B cell (primary cell): ENCODE results near the gene SPTB. TPM values are rescaled to one million over a fixed set of nuclear protein-coding genes. Genes with fewer than 3 reads are reported as not detected.

Source experiments
- ATAC-seq: fragments of 200-7000 bp; cut with Tn5 transposase; one replicate; pipeline ENCODE4 v1.10.0; 2021; ENCODE audit warnings: low read depth, mild to moderate bottlenecking, moderate number of reproducible peaks, moderate library complexity
- CTCF ChIA-PET: fragments of 350-600 bp; sonication (Branson Sonifier 250); formaldehyde crosslinking; loops from one replicate; lab custom pipeline; 2021; ENCODE audit warnings: antibody characterized with exemption, inconsistent platforms; lab: Charles Lee
- POLR2A ChIA-PET: fragments of 350-600 bp; sonication (Branson Sonifier 250); formaldehyde crosslinking; loops from one replicate; lab custom pipeline; 2021; ENCODE audit warnings: antibody characterized with exemption; lab: Charles Lee
- DNase-seq: peaks from one replicate; pipeline ENCODE4 v3.0.0; 2013
- H2AFZ ChIP-seq: 2 replicates; pipeline ENCODE4 v1.6.1; 2012; ENCODE audit warnings: mild to moderate bottlenecking, low read depth, low read length; ENCODE audit not compliant: insufficient read depth, poor library complexity, severe bottlenecking
- H3K27ac ChIP-seq, 2 donors: 1 replicate in 1 of 2; 2 replicates in 1 of 2; pipeline ENCODE4 v1.5.1; 2012 to 2013; ENCODE audit warnings: low read length in 2 of 2, mild to moderate bottlenecking in 2 of 2, moderate library complexity in 1 of 2
- H3K27me3 ChIP-seq, 4 experiments: fragments of 200-600 bp in 1 of 4; sonication (generic) in 1 of 4; replicated peaks in 1 of 4; 1 replicate in 2 of 4; 2 replicates in 2 of 4; pipeline versions ENCODE4 v1.6.1 to v1.7.0; 2013 to 2016; ENCODE audit warnings: low read length in 3 of 4, mild to moderate bottlenecking in 2 of 4, mixed read lengths in 1 of 4, moderate library complexity in 1 of 4; ENCODE audit not compliant: insufficient read depth in 4 of 4, control insufficient read depth in 3 of 4; ENCODE audit errors: control extremely low read depth in 1 of 4
- H3K36me3 ChIP-seq, 2 experiments: replicated peaks in 1 of 2; 1 replicate in 1 of 2; 2 replicates in 1 of 2; pipeline versions ENCODE4 v1.6.1 to v1.7.1; 2013; ENCODE audit warnings: low read length in 1 of 2; ENCODE audit not compliant: insufficient read depth in 2 of 2, control insufficient read depth in 1 of 2; ENCODE audit errors: control extremely low read depth in 1 of 2, extremely low read depth in 1 of 2
- H3K4me1 ChIP-seq, 2 donors: fragments of 200-600 bp in 1 of 2; sonication (generic) in 1 of 2; 1 replicate in 1 of 2; 2 replicates in 1 of 2; pipeline versions ENCODE4 v1.5.1 to v1.6.1; 2013 to 2017; ENCODE audit warnings: low read length in 2 of 2; ENCODE audit not compliant: control insufficient read depth in 2 of 2, insufficient read depth in 2 of 2
- H3K4me2 ChIP-seq: replicated peaks from 2 replicates; pipeline ENCODE3; 2012; ENCODE audit warnings: mild to moderate bottlenecking, low read depth, low read length; ENCODE audit not compliant: poor library complexity, severe bottlenecking
- H3K4me3 ChIP-seq, 5 experiments: fragments of 200-600 bp in 1 of 5; sonication (generic) in 1 of 5; 1 replicate in 3 of 5; 2 replicates in 2 of 5; pipeline versions ENCODE4 v1.5.1 to v1.7.0; 2011 to 2016; ENCODE audit warnings: low read length in 4 of 5, mild to moderate bottlenecking in 4 of 5, low read depth in 2 of 5, control low read depth in 1 of 5, moderate library complexity in 1 of 5; ENCODE audit not compliant: insufficient read depth in 1 of 5; ENCODE audit errors: control extremely low read depth in 1 of 5, extremely low read depth in 1 of 5
- H3K79me2 ChIP-seq: fragments of 200-600 bp; sonication (generic); one replicate; pipeline ENCODE4 v1.6.0; 2016; ENCODE audit warnings: low read length; ENCODE audit not compliant: control insufficient read depth, insufficient read depth
- H3K9ac ChIP-seq: fragments of 200-600 bp; sonication (generic); 2 replicates; pipeline ENCODE4 v1.6.1; 2017; ENCODE audit warnings: mild to moderate bottlenecking, low read length, moderate library complexity
- H3K9me3 ChIP-seq, 3 donors: one replicate each; pipeline versions ENCODE4 v1.6.1 to v1.7.1; 2013; ENCODE audit warnings: low read length in 2 of 3; ENCODE audit not compliant: control insufficient read depth in 2 of 3, insufficient read depth in 1 of 3; ENCODE audit errors: control extremely low read depth in 1 of 3
- H4K20me1 ChIP-seq: 2 replicates; pipeline ENCODE4 v1.6.0; 2012; ENCODE audit warnings: mild to moderate bottlenecking, low read length; ENCODE audit not compliant: insufficient read depth, control insufficient read depth, poor library complexity, severe bottlenecking
- H3K27ac Mint-ChIP-seq: one replicate; pipeline ENCODE4 v1.8.0; 2021; ENCODE audit warnings: mixed read lengths
- H3K27me3 Mint-ChIP-seq: one replicate; pipeline ENCODE4 v1.8.0; 2021; ENCODE audit warnings: mixed read lengths
- H3K4me1 Mint-ChIP-seq: one replicate; pipeline ENCODE4 v1.8.0; 2021; ENCODE audit warnings: mixed read lengths
- H3K4me3 Mint-ChIP-seq: one replicate; pipeline ENCODE4 v1.8.0; 2021; ENCODE audit warnings: mixed read lengths
- H3K9me3 Mint-ChIP-seq: one replicate; pipeline ENCODE4 v1.8.0; 2022; ENCODE audit warnings: mixed read lengths; ENCODE audit not compliant: insufficient read depth
- EZH2 ChIP-seq: IDR thresholded peaks from 2 replicates; pipeline ENCODE4 v1.6.1; 2012; ENCODE audit warnings: borderline replicate concordance, low read depth, mild to moderate bottlenecking, moderate library complexity, low read length; ENCODE audit not compliant: insufficient read depth, poor library complexity, severe bottlenecking
- WGBS: methylation state at CpG from one replicate; pipeline ENCODE4 v1.1.5; 2013; ENCODE audit warnings: missing lambda C conversion rate; ENCODE audit not compliant: insufficient coverage; 5-methylcytosine and 5-hydroxymethylcytosine counted together
- intact Hi-C: fragments of 100-400 bp; cut with micrococcal nuclease; formaldehyde crosslinking; loops from one replicate; pipeline ENCODE4 v1.10.0; 2022
- polyA plus RNA-seq: library from polyadenylated mRNA; depleted of rRNA; stranded (reverse); fragments of >200 nt; gene quantifications from 2 replicates; pipeline ENCODE4 v1.2.3, GENCODE V29; 2012
- total RNA-seq, 2 donors: library from RNA; stranded (reverse); fragments of 120-200 nt in 1 of 2; gene quantifications; 1 replicate in 1 of 2; 2 replicates in 1 of 2; pipeline versions ENCODE4 v1.2.3 to v1.2.4, GENCODE V29; 2013 to 2022
- TF ChIP-seq, protein P1 (sequence below): fragments of 200-600 bp; IDR thresholded peaks from one replicate; pipeline ENCODE4 v1.8.0; 2022; ENCODE audit warnings: antibody characterized with exemption, mild to moderate bottlenecking

Gene SPTB
- total and polyA plus RNA-seq, 2 donors (not counting 1 experiment from before 2014, with no cell fraction given) = 0.12 TPM; not detected in 1

DNA sequence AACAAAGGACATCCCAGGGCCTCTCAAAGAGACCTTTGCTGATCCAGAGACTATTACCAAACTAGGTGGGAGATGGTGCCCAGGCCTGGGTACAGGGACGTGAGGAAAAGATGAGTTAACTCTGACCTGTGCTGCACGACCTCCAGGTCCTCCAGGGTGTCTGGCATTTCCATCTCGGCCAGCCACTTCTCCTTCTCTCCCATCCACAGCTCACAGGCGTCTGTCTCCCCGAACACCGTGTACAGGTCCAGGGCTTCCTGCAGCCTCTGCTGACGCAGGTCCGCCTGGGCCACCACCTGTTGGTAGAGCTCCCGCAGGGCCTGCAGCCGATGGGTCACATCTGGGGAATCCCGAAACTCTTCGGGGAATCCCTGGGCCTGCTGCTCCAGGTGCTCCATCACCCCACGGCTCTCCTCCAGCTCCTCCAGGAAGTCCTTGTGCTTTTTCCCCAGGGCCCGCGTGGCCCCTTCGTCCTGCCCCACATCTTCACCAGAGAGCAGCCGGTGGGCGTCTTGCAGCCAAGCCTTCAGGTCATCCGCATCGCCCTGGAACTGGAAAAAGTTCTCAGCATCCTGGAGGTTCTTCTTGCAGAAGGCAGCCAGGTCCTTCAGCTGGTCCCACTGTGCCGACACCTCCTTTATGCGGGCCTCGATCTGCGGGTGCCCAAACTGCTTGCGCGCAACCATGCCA, 86.7 kb downstream of the SPTB start:
- intact Hi-C loops = no loop called here

DNA sequence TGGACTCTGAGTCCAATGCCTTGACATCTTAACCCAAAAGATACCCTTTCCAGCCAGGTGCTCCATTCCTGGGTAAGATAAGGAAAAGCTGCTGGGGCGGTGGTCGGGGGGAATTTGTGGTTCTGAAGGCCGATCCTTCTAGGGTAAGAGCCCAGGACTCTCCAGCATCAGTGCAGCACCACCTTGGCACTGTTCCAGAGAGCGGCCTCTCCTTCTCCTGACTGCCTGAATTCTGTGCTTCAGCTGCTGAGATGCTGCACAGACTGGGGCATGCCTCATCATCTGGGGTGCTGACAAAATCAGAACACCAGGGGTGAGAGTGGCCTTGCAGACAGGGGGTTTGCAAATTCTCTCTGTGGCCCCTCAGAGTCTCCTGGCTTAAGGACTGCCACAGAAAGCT, 87.5 kb downstream of the SPTB start:
- no peak overlapping the region for H3K27ac ChIP-seq
- H2AFZ ChIP-seq = no peak overlapping the region
- DNase-seq (no peak), ATAC-seq (no peak)
- H3K4me1 Mint-ChIP-seq = no peaks in the 10 kb centered on the region
- H3K4me1 ChIP-seq = no peaks in the 10 kb centered on the region
- 94% methylated on average over 4 of the region's 4 CpGs for WGBS
- H3K27me3 ChIP-seq = peaks cover 0 to 6% (median 0%) of the 10 kb centered on the region in 4 experiments
- peaks cover 18% of the 10 kb centered on the region for H3K27me3 Mint-ChIP-seq
- H3K27ac Mint-ChIP-seq = no peak overlapping the region
- no peaks in the 10 kb centered on the region for H3K9me3 Mint-ChIP-seq
- no peaks in the 10 kb centered on the region for H3K79me2 ChIP-seq
- TF ChIP-seq, protein P1, sequence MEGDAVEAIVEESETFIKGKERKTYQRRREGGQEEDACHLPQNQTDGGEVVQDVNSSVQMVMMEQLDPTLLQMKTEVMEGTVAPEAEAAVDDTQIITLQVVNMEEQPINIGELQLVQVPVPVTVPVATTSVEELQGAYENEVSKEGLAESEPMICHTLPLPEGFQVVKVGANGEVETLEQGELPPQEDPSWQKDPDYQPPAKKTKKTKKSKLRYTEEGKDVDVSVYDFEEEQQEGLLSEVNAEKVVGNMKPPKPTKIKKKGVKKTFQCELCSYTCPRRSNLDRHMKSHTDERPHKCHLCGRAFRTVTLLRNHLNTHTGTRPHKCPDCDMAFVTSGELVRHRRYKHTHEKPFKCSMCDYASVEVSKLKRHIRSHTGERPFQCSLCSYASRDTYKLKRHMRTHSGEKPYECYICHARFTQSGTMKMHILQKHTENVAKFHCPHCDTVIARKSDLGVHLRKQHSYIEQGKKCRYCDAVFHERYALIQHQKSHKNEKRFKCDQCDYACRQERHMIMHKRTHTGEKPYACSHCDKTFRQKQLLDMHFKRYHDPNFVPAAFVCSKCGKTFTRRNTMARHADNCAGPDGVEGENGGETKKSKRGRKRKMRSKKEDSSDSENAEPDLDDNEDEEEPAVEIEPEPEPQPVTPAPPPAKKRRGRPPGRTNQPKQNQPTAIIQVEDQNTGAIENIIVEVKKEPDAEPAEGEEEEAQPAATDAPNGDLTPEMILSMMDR = no peak
- no peak for TF ChIP-seq EZH2
- POLR2A ChIA-PET = no interaction called here
- no peak overlapping the region for H3K4me2 ChIP-seq
- H3K9ac ChIP-seq = no peak overlapping the region
- no peaks in the 10 kb centered on the region for H4K20me1 ChIP-seq
- H3K4me3 ChIP-seq = no peak overlapping the region
- CTCF ChIA-PET = interaction anchor here (1.9 kb wide), 1 partner anchor 100 kb away, joined by 5 read pairs; no protein-coding TSS in a partner anchor
- no peaks in the 10 kb centered on the region for H3K36me3 ChIP-seq
- H3K9me3 ChIP-seq = no peaks in the 10 kb centered on the region
- intact Hi-C loops = no loop called here
- H3K4me3 Mint-ChIP-seq = no peak overlapping the region

More for the DNA sequence above, 86.7 kb downstream of the SPTB start:
- H3K36me3 ChIP-seq = no peaks in the 10 kb centered on the region
- ChIA-PET POLR2A (no interaction called here), CTCF (interaction anchor here (1.9 kb wide), 1 partner anchor 99 kb away, joined by 5 read pairs; no protein-coding TSS in a partner anchor)
- Mint-ChIP-seq H3K4me3 (no peak overlapping the region), H3K27me3 (peaks cover 16% of the 10 kb centered on the region), H3K27ac (no peak overlapping the region), H3K4me1 (no peaks in the 10 kb centered on the region), H3K9me3 (no peaks in the 10 kb centered on the region)
- H3K4me1 ChIP-seq = no peaks in the 10 kb centered on the region
- no peaks in the 10 kb centered on the region for H3K79me2 ChIP-seq
- no peaks in the 10 kb centered on the region for H4K20me1 ChIP-seq
- no peak overlapping the region for H3K27ac ChIP-seq
- ATAC-seq = no peak
- H2AFZ ChIP-seq = no peak overlapping the region
- 89% methylated on average over 26 of the region's 26 CpGs for WGBS
- no peak for DNase-seq
- H3K4me2 ChIP-seq = no peak overlapping the region
- peaks cover 0 to 6% (median 0%) of the 10 kb centered on the region in 4 experiments for H3K27me3 ChIP-seq
- H3K4me3 ChIP-seq = no peak overlapping the region
- no peaks in the 10 kb centered on the region for H3K9me3 ChIP-seq
- H3K9ac ChIP-seq = no peak overlapping the region
- TF ChIP-seq EZH2 = no peak
